ENCODE measurements around the gene DPF1. TPM values are rescaled to one million over a fixed set of nuclear protein-coding genes. Genes with fewer than 3 reads are reported as not detected.

DPF1 gene
- total RNA-seq, 2 donors from 2014 or later, result 3.3 to 4.5 TPM

DNA sequence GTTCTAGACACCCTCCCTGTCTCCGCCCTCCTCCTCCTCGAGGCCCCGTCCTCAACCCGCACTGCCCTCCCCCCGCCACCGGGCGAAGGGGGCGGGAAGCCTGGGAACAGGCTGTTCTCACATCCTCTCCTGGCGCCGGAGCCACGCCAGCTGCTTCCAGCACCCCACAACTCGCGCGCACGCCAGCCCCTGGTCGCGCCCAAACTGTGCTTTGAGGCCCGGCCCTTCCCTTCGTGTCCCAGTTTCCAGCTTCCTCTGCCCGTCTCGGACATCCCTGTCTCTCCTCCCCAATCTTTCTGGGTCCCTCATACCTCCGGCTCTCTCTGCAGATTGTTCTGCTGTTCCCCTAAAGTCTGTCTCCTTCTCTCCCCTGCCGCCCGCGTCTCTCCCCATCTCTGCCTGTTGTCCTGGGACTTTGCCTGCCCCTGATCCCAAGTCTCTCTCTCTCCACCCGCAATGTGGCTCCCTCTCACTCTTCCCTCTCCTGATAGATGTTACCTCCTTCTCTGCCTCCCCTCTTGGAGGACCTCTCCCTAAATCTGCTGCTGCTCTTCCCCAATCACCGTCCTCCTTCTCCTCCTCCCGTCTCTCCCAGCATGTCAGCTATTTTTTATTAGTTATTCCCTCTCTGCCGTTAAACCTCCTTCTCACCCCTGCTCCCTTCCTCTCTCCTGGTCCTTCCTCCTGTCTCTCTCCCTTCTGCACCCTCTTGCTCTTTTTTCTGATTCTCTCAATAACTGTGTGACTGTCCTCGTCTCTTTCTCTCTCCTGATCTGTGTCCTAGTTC, 14.2 kb downstream of the DPF1 start:
- no peaks in the 10 kb centered on the region for H3K36me3 Mint-ChIP-seq (ENCODE audit: low read depth)
- Histone ChIP-seq H3K27me3 (ENCODE audit: control insufficient read depth, insufficient read depth, low read length, poor library complexity, severe bottlenecking) (peaks cover 24% of the 10 kb centered on the region), H3K36me3 (ENCODE audit: control insufficient read depth, insufficient read depth, low read length) (no peaks in the 10 kb centered on the region), H3K4me1 (ENCODE audit: control insufficient read depth, insufficient read depth, low read length) (no peaks in the 10 kb centered on the region), H3K4me3 (ENCODE audit: low read length) (no peak overlapping the region), H3K27ac (ENCODE audit: low read depth, low read length) (peak overlapping the region; percentile 61), H3K9ac (ENCODE audit: extremely low read depth, low read length, poor library complexity, severe bottlenecking) (no peak overlapping the region), H3K9me3 (ENCODE audit: control insufficient read depth, low read length) (no peaks in the 10 kb centered on the region)
- H3K27me3 Mint-ChIP-seq (ENCODE audit: insufficient read depth), result peaks cover 40% of the 10 kb centered on the region
- DNase-seq, result peak; percentile 76
- peaks cover 18% of the 10 kb centered on the region for H3K4me1 Mint-ChIP-seq
- H3K4me3 Mint-ChIP-seq, result peak overlapping the region; percentile 45
- no peak overlapping the region for H3K27ac Mint-ChIP-seq
- 7 to 9% methylated on average over 20 to 29 of the region's 30 CpGs for WGBS, 2 experiments (ENCODE audit: insufficient coverage in 1 of 2, insufficient read length in 1 of 2)
- H3K9me3 Mint-ChIP-seq, result no peaks in the 10 kb centered on the region
- TF ChIP-seq CTCF (conservative IDR thresholded peaks at IDR 0.05), result no peak

DNA sequence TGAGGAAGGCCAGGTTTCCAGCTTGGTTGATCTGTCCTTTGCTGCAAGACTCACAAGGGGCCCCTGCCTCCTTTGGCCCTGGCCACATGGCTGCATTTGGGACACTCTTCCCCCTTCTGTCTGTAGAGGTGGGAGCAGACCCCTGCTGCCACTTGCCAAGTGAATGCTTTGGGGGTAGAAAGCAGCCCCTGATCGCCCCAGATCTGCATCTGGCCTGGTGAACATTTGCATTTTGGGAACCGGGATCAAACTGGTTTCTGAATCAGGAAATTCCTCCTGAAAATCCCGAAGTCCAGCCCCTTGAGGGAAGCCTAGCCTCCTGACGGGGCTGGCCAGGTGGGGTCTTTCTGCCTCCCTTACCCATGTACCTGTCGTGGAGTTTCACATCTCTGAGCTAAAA, 14.9 kb downstream of the DPF1 start:
- peaks cover 18% of the 10 kb centered on the region for H3K4me1 Mint-ChIP-seq
- WGBS, 2 experiments (ENCODE audit: insufficient coverage in 1 of 2, insufficient read length in 1 of 2), result 30 to 32% methylated on average over 4 to 5 of the region's 5 CpGs
- no peak for TF ChIP-seq CTCF (conservative IDR thresholded peaks at IDR 0.05)
- H3K27me3 Mint-ChIP-seq (ENCODE audit: insufficient read depth), result peaks cover 38% of the 10 kb centered on the region
- Histone ChIP-seq H3K4me3 (ENCODE audit: low read length) (no peak overlapping the region), H3K9ac (ENCODE audit: extremely low read depth, low read length, poor library complexity, severe bottlenecking) (no peak overlapping the region), H3K9me3 (ENCODE audit: control insufficient read depth, low read length) (no peaks in the 10 kb centered on the region), H3K27me3 (ENCODE audit: control insufficient read depth, insufficient read depth, low read length, poor library complexity, severe bottlenecking) (peaks cover 24% of the 10 kb centered on the region), H3K4me1 (ENCODE audit: control insufficient read depth, insufficient read depth, low read length) (no peaks in the 10 kb centered on the region), H3K36me3 (ENCODE audit: control insufficient read depth, insufficient read depth, low read length) (no peaks in the 10 kb centered on the region), H3K27ac (ENCODE audit: low read depth, low read length) (no peak overlapping the region)
- DNase-seq, result no peak
- H3K27ac Mint-ChIP-seq, result no peak overlapping the region
- H3K36me3 Mint-ChIP-seq (ENCODE audit: low read depth), result no peaks in the 10 kb centered on the region
- peak overlapping the region; percentile 45 for H3K4me3 Mint-ChIP-seq
- H3K9me3 Mint-ChIP-seq, result no peaks in the 10 kb centered on the region

DNA sequence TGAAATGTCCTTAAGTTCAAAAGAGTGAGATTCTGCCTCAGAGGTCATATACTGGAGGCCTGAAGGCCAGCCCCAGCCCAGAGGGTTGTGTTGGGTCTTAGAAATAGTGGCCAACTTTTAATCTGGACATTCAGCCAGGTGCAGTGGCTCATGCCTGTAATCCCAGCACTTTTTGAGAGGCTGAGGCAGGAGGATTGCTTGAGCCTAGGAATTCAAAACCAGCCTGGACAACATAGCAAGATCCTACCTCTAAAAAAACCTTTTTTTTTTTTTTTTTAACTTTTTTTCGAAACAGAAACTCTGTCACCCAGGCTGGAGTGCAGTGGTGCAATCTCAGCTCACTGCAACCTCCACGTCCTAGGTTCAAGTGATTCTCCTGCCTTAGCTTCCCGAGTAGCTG, 15.5 kb downstream of the DPF1 start:
- 81 to 92% methylated on average over 2 to 3 of the region's 3 CpGs for WGBS, 2 experiments (ENCODE audit: insufficient coverage in 1 of 2, insufficient read length in 1 of 2)
- TF ChIP-seq CTCF (conservative IDR thresholded peaks at IDR 0.05), result no peak
- Mint-ChIP-seq H3K36me3 (ENCODE audit: low read depth) (no peaks in the 10 kb centered on the region), H3K27me3 (ENCODE audit: insufficient read depth) (peaks cover 36% of the 10 kb centered on the region), H3K4me1 (peaks cover 18% of the 10 kb centered on the region), H3K9me3 (no peaks in the 10 kb centered on the region), H3K4me3 (no peak overlapping the region), H3K27ac (no peak overlapping the region)
- Histone ChIP-seq H3K27me3 (ENCODE audit: control insufficient read depth, insufficient read depth, low read length, poor library complexity, severe bottlenecking) (peaks cover 24% of the 10 kb centered on the region), H3K4me1 (ENCODE audit: control insufficient read depth, insufficient read depth, low read length) (peaks cover 4% of the 10 kb centered on the region), H3K4me3 (ENCODE audit: low read length) (no peak overlapping the region), H3K9ac (ENCODE audit: extremely low read depth, low read length, poor library complexity, severe bottlenecking) (no peak overlapping the region), H3K36me3 (ENCODE audit: control insufficient read depth, insufficient read depth, low read length) (no peaks in the 10 kb centered on the region), H3K9me3 (ENCODE audit: control insufficient read depth, low read length) (no peaks in the 10 kb centered on the region), H3K27ac (ENCODE audit: low read depth, low read length) (no peak overlapping the region)
- no peak for DNase-seq

All from endodermal cell (in vitro differentiated cells).